ENCODE measurements around the gene PHACTR4.
"Not testable (repeated sequence)": the region's sequence is repeated elsewhere in the genome, so short reads cannot be mapped to it uniquely, and the experiment has no call there.

Gene PHACTR4

GRCh38 chr1:28436211-28436769 is 66.8 kb downstream of the PHACTR4 start:
- DNase-seq (ENCODE audit: low read depth), result no peak

GRCh38 chr1:28437264-28437923 is 67.9 kb downstream of the PHACTR4 start:
- peak; percentile 94 for DNase-seq (ENCODE audit: low read depth)

GRCh38 chr1:28437924-28438699 is 68.6 kb downstream of the PHACTR4 start:
- peak; percentile 98 for DNase-seq (ENCODE audit: low read depth)

GRCh38 chr1:28439320-28439719 is 69.8 kb downstream of the PHACTR4 start:
- no peak for DNase-seq (ENCODE audit: low read depth)

- peak; percentile 65 for DNase-seq (ENCODE audit: low read depth)
These were observed 72.1 kb downstream of the PHACTR4 start for GRCh38 chr1:28441674-28442073.

GRCh38 chr1:28443550-28443949 is 74.0 kb downstream of the PHACTR4 start:
- DNase-seq (ENCODE audit: low read depth), result no peak

GRCh38 chr1:28447679-28448078 is 78.1 kb downstream of the PHACTR4 start:
- DNase-seq (ENCODE audit: low read depth), result no peak

GRCh38 chr1:28448094-28448611 is 78.6 kb downstream of the PHACTR4 start:
- DNase-seq (ENCODE audit: low read depth), result not testable (repeated sequence)

GRCh38 chr1:28449904-28450303 is 80.4 kb downstream of the PHACTR4 start:
- no peak for DNase-seq (ENCODE audit: low read depth)

GRCh38 chr1:28450561-28450960 is 81.0 kb downstream of the PHACTR4 start:
- DNase-seq (ENCODE audit: low read depth), result no peak

- DNase-seq (ENCODE audit: low read depth), result no peak
These were observed 81.5 kb downstream of the PHACTR4 start for GRCh38 chr1:28451011-28451410.

- DNase-seq (ENCODE audit: low read depth), result peak; percentile 85
These were observed 86.5 kb downstream of the PHACTR4 start for GRCh38 chr1:28456078-28456477.

- DNase-seq (ENCODE audit: low read depth), result no peak
These were observed 88.1 kb downstream of the PHACTR4 start for GRCh38 chr1:28457678-28458077.

GRCh38 chr1:28458237-28459228 is 89.0 kb downstream of the PHACTR4 start:
- DNase-seq (ENCODE audit: low read depth), result no peak

- no peak for DNase-seq (ENCODE audit: low read depth)
These were observed 96.8 kb downstream of the PHACTR4 start for GRCh38 chr1:28466226-28466778.

- DNase-seq (ENCODE audit: low read depth), result peak; percentile 19
These were observed 100.6 kb downstream of the PHACTR4 start for GRCh38 chr1:28470146-28470545.

- DNase-seq (ENCODE audit: low read depth), result not testable (repeated sequence)
These were observed 110.0 kb downstream of the PHACTR4 start for GRCh38 chr1:28479497-28479896.

GRCh38 chr1:28480308-28480707 is 110.8 kb downstream of the PHACTR4 start:
- DNase-seq (ENCODE audit: low read depth), result no peak

GRCh38 chr1:28482138-28482537 is 112.6 kb downstream of the PHACTR4 start:
- DNase-seq (ENCODE audit: low read depth), result no peak

- DNase-seq (ENCODE audit: low read depth), result no peak
These were observed 113.2 kb downstream of the PHACTR4 start for GRCh38 chr1:28482702-28483101.

- DNase-seq (ENCODE audit: low read depth), result no peak
These were observed 125.2 kb downstream of the PHACTR4 start for GRCh38 chr1:28494737-28495136.
